Measurements from ENCODE around the gene LHB. TPM values are rescaled to one million over a fixed set of nuclear protein-coding genes. Genes with fewer than 3 reads are reported as not detected.

The LHB gene
- total and polyA plus RNA-seq, 2 donors (not counting 3 experiments of a cell fraction or from before 2014, with no cell fraction given): 1.3 TPM; not detected in 1

DNA sequence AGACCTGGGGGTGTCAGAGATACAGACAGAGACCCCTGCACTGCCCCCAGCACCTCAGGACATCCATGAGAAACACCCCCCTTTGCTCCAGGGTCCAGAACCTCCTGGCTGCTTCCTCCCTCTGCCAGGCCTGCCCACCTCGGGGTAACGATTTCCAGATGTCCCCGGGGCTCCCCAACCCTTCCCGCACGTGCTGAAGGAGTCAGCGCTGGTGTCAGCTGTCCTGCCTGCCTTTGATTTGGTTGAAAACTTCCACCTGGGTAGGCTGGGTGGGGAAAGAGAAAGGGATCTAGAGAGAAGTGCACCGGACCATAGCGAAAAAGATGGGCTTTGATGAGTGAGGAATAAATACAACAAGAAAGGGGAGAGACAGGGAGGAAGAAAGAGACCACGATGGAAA lies 42.2 kb upstream of the LHB start:
- BruUV-seq (replicated peaks): no TSS peak
- H3K36me3 ChIP-seq (ENCODE audit: control insufficient read depth in 2 of 2, extremely low read depth in 1 of 2, insufficient read depth in 2 of 2, low read length in 2 of 2): no peaks in the 10 kb centered on the region
- no peak overlapping the region for H3K27ac ChIP-seq (ENCODE audit: insufficient read depth, low read depth, low read length)
- FAIRE-seq (no peak), DNase-seq (ENCODE audit: low read depth, low spot score) (no peak)
- no peak overlapping the region for H2AFZ ChIP-seq (ENCODE audit: low read depth, low read length)
- no peak overlapping the region for H3K4me2 ChIP-seq (ENCODE audit: insufficient read depth, low read length)
- no peaks in the 10 kb centered on the region for H4K20me1 ChIP-seq (replicated peaks; ENCODE audit: control insufficient read depth, extremely low read depth, insufficient read depth, low read length)
- H3K4me1 ChIP-seq (ENCODE audit: control insufficient read depth, extremely low read depth, insufficient read depth, low read length): peaks cover 11% of the 10 kb centered on the region
- intact Hi-C loops (cut with micrococcal nuclease): no loop called here
- H3K9ac ChIP-seq (replicated peaks; ENCODE audit: extremely low read depth, insufficient read depth, low read length): no peak overlapping the region
- H3K79me2 ChIP-seq (ENCODE audit: control insufficient read depth, insufficient read depth, low read length): no peaks in the 10 kb centered on the region
- H3K4me3 ChIP-seq (replicated peaks in 1 of 3; ENCODE audit: insufficient read depth in 1 of 3, low read depth in 1 of 3, low read length in 3 of 3): no peak overlapping the region
- H3K9me3 ChIP-seq (replicated peaks; ENCODE audit: control insufficient read depth, insufficient read depth, low read length): no peaks in the 10 kb centered on the region
- peaks cover 3 to 5% of the 10 kb centered on the region in 2 experiments for H3K27me3 ChIP-seq (ENCODE audit: control insufficient read depth in 2 of 2, insufficient read depth in 2 of 2, low read length in 2 of 2)
- dilution Hi-C loops (cut with MboI; ENCODE audit: extremely low pct_ligation_motif_present, low sequenced_read_pairs): no loop called here
- no peaks in the 10 kb centered on the region for H3K9me1 ChIP-seq (replicated peaks; ENCODE audit: control insufficient read depth, extremely low read depth, insufficient read depth, low read length)
- CTCF ChIA-PET: interaction anchor here (1.0 to 1.3 kb wide), 3 partner anchors 9 to 59 kb away, joined by 3 to 4 read pairs (median 3); no protein-coding TSS in a partner anchor
- POLR2A ChIA-PET: no interaction called here
- no peak for TF ChIP-seq CTCF (IDR thresholded peaks at IDR 0.05; ENCODE audit: extremely low read depth in 1 of 2, insufficient read depth in 1 of 2, low read depth in 1 of 2, low read length in 2 of 2)
- no peak for TF ChIP-seq POLR2A (IDR thresholded peaks at IDR 0.05; ENCODE audit: low read depth, low read length)

DNA sequence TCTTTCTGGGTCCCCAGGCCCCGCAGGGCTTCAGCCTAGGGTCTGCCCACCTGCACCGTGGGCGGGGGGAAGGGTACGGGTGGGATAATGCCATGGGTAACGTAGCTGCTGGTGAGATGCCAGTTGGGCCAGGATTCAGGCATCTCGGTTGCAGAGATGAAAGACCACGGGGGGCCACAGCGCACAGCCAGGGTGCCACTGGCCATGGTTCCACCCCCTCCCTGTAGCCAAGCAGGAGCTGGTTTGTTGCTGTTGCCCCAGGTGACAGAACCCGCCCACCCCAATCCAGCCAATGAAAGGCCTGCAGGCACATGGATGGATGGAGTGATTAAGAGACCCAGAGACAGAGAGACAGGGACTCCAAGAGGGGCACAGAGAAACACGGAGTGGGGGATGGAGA lies 41.7 kb upstream of the LHB start:
- H3K9me3 ChIP-seq (replicated peaks; ENCODE audit: control insufficient read depth, insufficient read depth, low read length): no peaks in the 10 kb centered on the region
- no peak overlapping the region for H3K27ac ChIP-seq (ENCODE audit: insufficient read depth, low read depth, low read length)
- no peak overlapping the region for H3K4me3 ChIP-seq (replicated peaks in 1 of 3; ENCODE audit: insufficient read depth in 1 of 3, low read depth in 1 of 3, low read length in 3 of 3)
- dilution Hi-C loops (cut with MboI; ENCODE audit: extremely low pct_ligation_motif_present, low sequenced_read_pairs): no loop called here
- intact Hi-C loops (cut with micrococcal nuclease): no loop called here
- H3K4me2 ChIP-seq (ENCODE audit: insufficient read depth, low read length): no peak overlapping the region
- no peaks in the 10 kb centered on the region for H3K79me2 ChIP-seq (ENCODE audit: control insufficient read depth, insufficient read depth, low read length)
- H2AFZ ChIP-seq (ENCODE audit: low read depth, low read length): no peak overlapping the region
- no peaks in the 10 kb centered on the region for H4K20me1 ChIP-seq (replicated peaks; ENCODE audit: control insufficient read depth, extremely low read depth, insufficient read depth, low read length)
- no peaks in the 10 kb centered on the region for H3K36me3 ChIP-seq (ENCODE audit: control insufficient read depth in 2 of 2, extremely low read depth in 1 of 2, insufficient read depth in 2 of 2, low read length in 2 of 2)
- H3K9me1 ChIP-seq (replicated peaks; ENCODE audit: control insufficient read depth, extremely low read depth, insufficient read depth, low read length): no peaks in the 10 kb centered on the region
- H3K27me3 ChIP-seq (ENCODE audit: control insufficient read depth in 2 of 2, insufficient read depth in 2 of 2, low read length in 2 of 2): peaks cover 0 to 1% of the 10 kb centered on the region in 2 experiments
- H3K9ac ChIP-seq (replicated peaks; ENCODE audit: extremely low read depth, insufficient read depth, low read length): no peak overlapping the region
- no peak for DNase-seq (ENCODE audit: low read depth, low spot score)
- peaks cover 11% of the 10 kb centered on the region for H3K4me1 ChIP-seq (ENCODE audit: control insufficient read depth, extremely low read depth, insufficient read depth, low read length)
- BruUV-seq (replicated peaks): no TSS peak
- TF ChIP-seq GATA2 (IDR thresholded peaks at IDR 0.05; ENCODE audit: insufficient read depth, insufficient read length, low read depth, low read length) (no peak), CTCF (IDR thresholded peaks at IDR 0.05; ENCODE audit: extremely low read depth in 1 of 2, insufficient read depth in 1 of 2, low read depth in 1 of 2, low read length in 2 of 2) (no peak), FOS (IDR thresholded peaks at IDR 0.05; ENCODE audit: borderline replicate concordance, insufficient read depth, low read length) (no peak), JUN (IDR thresholded peaks at IDR 0.05; ENCODE audit: borderline replicate concordance, insufficient read depth, insufficient read length, low read depth) (no peak), EZH2 (IDR thresholded peaks at IDR 0.05; ENCODE audit: borderline replicate concordance, low read depth, low read length, severe bottlenecking) (no peak), POLR2A (IDR thresholded peaks at IDR 0.05; ENCODE audit: low read depth, low read length) (no peak), POLR2AphosphoS5 (IDR thresholded peaks at IDR 0.05; ENCODE audit: insufficient read depth, low read depth, low read length) (no peak), MYC (IDR thresholded peaks at IDR 0.05; ENCODE audit: low read depth, low read length) (no peak)
- TF ChIP-seq, protein P1, sequence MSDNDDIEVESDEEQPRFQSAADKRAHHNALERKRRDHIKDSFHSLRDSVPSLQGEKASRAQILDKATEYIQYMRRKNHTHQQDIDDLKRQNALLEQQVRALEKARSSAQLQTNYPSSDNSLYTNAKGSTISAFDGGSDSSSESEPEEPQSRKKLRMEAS (IDR thresholded peaks at IDR 0.05; ENCODE audit: insufficient read depth, insufficient read length): no peak
- CTCF ChIA-PET: interaction anchor here (0.9 to 1.8 kb wide), 5 partner anchors 8 to 59 kb away, joined by 3 to 7 read pairs (median 4); no protein-coding TSS in a partner anchor
- no peak for FAIRE-seq
- POLR2A ChIA-PET: no interaction called here
